Urothelium cell line (cell line): ENCODE data around the gene ZNF76.
"Not testable (repeated sequence)": the region's sequence is repeated elsewhere in the genome, so short reads cannot be mapped to it uniquely, and the experiment has no call there.

Experiments
- DNase-seq: peaks from one replicate; pipeline ENCODE4 v3.0.0; 2011; ENCODE audit warnings: low spot score, mixed read lengths
- FAIRE-seq: peaks from 2 replicates; lab custom pipeline; 2011; peaks lifted over from hg19 to GRCh38; lab: Jason Lieb, UNC

ZNF76 gene

GRCh38 chr6:35297601-35298481 lies 38.3 kb downstream of the ZNF76 start, which contains the start of gene DEF6:
Gene DEF6, plus strand, starts transcription at chr6:35297818. Its CDS starts 39 bp downstream, at chr6:35297857.
- FAIRE-seq (no peak), DNase-seq (peak; percentile 45)

DNA sequence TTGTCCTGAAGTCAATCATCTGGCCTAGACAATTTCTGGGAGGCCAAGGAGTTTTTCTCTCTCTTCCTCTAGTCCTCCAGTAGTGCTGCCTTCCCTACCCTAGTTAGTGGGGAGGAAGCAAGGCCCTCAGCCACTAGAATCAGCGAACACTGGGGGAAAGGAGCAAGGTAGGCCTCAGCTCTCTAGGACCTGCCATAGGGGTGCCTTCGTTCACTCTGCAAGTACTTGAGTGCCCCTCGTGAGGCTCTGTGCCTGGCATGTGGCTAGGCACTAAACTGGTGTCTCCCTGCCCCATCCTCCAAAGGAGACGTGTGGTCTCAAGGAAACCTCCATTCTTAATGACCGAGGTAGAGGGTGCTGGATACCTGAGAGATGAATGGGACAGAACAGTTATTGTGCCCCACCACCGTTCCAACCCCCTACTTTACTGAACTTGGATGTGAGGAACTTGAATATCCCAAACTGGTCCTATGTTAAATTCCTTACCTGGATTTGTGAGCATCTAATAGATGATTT lies 39.1 kb downstream of the ZNF76 start:
- no peak for FAIRE-seq
- no peak for DNase-seq

DNA sequence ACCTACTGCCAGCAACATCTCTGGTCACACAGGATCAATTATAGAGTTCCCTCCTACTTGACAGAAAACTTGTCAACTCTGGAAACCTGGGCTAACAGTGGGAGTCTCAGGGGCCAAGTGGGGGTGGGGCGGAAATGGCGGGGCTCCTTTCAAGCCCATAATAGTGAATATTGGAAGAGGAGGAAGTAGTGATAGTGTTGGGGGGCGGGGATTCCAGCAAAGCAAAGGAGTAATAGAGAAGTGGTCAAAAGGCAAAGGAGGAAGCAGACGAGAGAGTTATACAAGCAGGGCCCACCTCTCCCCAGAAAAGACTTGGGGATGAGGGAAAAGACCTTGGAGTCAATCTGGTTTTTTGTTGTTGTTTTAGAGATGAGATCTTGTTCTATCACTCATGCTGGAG lies 40.1 kb downstream of the ZNF76 start:
- FAIRE-seq (no peak), DNase-seq (no peak)

GRCh38 chr6:35300848-35301247 lies 41.3 kb downstream of the ZNF76 start:
- DNase-seq, result no peak
- FAIRE-seq, result no peak

- FAIRE-seq (no peak), DNase-seq (peak; percentile 54)
Observed at GRCh38 chr6:35302604-35303241, 43.2 kb downstream of the ZNF76 start.

GRCh38 chr6:35304299-35304698 lies 44.8 kb downstream of the ZNF76 start:
- FAIRE-seq (no peak), DNase-seq (no peak)

GRCh38 chr6:35305117-35305516 lies 45.6 kb downstream of the ZNF76 start:
- no peak for DNase-seq
- FAIRE-seq, result no peak

DNA sequence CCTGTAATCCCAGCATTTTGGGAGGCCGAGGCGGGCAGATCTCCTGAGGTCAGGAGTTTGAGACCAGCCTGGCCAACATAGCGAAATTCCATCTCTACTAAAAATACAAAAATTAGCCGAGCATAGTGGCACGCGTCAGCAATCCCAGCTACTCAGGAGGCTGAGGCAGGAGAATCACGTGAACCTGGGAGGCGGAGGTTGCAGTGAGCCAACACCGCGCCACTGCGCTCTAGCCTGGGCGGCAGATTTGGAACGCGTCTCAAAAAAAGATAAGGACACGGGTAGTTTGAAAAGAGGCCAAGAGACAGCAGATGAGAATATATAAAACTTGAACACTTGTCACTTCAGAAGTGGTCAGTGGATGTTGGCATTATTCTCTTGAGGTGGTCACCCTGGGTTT lies 47.6 kb downstream of the ZNF76 start:
- DNase-seq, FAIRE-seq: not testable (repeated sequence)

DNA sequence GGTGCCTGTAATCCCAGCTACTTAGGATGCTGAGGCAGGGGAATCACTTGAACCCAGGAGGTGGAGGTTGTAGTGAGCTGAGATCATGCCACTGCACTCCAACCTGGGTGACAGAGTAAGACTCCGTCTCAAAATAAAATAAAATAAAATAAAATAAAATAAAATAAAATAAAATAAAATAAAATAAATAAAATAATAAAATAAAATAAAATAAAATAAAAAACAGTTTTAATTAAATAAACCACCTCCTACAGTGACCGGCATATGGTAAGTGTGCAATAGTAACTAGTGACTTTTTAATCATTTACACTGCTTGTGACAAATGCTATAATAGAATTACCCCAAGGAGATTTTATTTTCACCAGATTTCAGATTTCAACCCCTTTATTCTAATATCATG lies 49.0 kb downstream of the ZNF76 start:
- DNase-seq, FAIRE-seq: not testable (repeated sequence)

GRCh38 chr6:35309611-35310264 lies 50.2 kb downstream of the ZNF76 start:
- FAIRE-seq, result no peak
- DNase-seq, result no peak

DNA sequence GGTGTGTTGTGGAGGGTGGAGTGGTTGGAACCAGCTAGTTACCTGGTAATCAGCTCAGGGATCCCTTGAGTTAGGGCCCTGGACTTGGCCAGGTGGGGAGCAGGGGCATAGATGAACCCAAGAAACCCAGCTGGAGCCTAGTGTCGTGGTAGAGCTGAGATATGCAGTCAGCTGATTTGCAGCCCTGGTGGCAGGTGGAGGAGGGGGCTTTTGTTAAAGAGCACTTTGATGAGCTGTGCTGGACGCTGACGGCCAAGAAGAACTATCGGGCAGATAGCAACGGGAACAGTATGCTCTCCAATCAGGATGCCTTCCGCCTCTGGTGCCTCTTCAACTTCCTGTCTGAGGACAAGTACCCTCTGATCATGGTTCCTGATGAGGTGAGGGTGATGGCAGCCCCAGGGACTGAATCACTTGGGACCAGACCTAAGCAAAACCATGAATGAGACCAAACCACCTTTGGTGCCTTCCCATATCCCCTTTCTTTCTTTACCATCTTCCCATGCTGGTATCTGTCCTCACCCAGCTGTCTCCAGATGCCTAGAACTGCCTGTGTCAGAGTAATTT lies 50.8 kb downstream of the ZNF76 start:
- FAIRE-seq, result no peak
- DNase-seq, result no peak

GRCh38 chr6:35311390-35312075 lies 52.0 kb downstream of the ZNF76 start:
- FAIRE-seq (no peak), DNase-seq (no peak)

- DNase-seq (no peak), FAIRE-seq (no peak)
Observed at GRCh38 chr6:35312076-35312800, 52.7 kb downstream of the ZNF76 start.

- DNase-seq (no peak), FAIRE-seq (no peak)
Observed at GRCh38 chr6:35312807-35313206, 53.3 kb downstream of the ZNF76 start.

DNA sequence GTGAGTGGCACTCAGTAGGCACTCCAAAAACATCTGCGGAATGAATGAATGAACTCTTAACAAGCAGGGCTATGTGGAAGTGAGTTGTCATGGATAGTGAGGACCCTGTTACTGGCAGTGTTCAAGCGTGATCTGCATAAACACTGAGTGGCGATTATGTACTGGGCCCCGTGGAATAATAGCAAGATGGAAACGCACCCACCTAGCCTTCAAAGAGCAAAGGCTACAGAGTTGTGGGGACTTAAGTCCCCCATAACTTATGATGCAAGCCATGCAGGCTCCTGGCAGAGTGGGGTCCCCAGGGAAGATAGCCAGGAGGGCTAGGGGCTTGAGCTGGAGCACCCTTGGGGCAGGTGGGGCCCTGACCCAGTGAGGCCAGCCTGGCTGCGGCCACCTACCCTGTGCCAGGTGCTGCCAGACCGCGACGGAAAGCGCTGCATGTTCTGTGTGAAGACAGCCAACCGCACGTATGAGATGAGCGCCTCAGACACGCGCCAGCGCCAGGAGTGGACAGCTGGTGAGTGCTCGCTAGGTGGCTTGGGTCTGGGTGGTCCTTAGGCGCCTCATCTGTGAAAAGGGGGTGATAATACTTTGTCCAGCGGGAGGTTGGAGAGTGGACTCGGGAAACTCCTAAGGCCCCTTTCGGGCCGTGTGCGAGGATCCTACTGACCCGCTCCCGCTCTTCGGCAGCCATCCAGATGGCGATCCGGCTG lies 58.1 kb downstream of the ZNF76 start:
- FAIRE-seq, result no peak
- no peak for DNase-seq

- DNase-seq (peak; percentile 89), FAIRE-seq (no peak)
Observed at GRCh38 chr6:35318196-35319171, 58.9 kb downstream of the ZNF76 start.

- FAIRE-seq (no peak), DNase-seq (no peak)
Observed at GRCh38 chr6:35319346-35320030, 60.0 kb downstream of the ZNF76 start.
